Measurements from ENCODE around the gene GPD1L.

Gene GPD1L

GRCh38 chr3:32143849-32144757 lies 37.7 kb downstream of the GPD1L start:
- TF ChIP-seq CTCF (IDR thresholded peaks at IDR 0.05; ENCODE audit: insufficient read depth, low read length, poor library complexity, severe bottlenecking) (peak; percentile 52), EZH2phosphoT487 (conservative IDR thresholded peaks at IDR 0.05; ENCODE audit: low read length) (no peak)
- Histone ChIP-seq H3K4me2 (ENCODE audit: low read depth, low read length, poor library complexity, severe bottlenecking) (no peak overlapping the region), H3K79me2 (ENCODE audit: insufficient read depth, low read length) (no peaks in the 10 kb centered on the region), H3K9me2 (replicated peaks; ENCODE audit: insufficient read depth, low read length) (no peaks in the 10 kb centered on the region), H3K27ac (ENCODE audit: low read depth, low read length) (no peak overlapping the region), H3K9ac (ENCODE audit: low read length) (no peak overlapping the region), H3K9me3 (ENCODE audit: insufficient read depth, low read length) (no peaks in the 10 kb centered on the region), H3K27me3 (ENCODE audit: low read length) (no peaks in the 10 kb centered on the region), H3K4me3 (ENCODE audit: insufficient read depth, low read length, poor library complexity, severe bottlenecking) (no peak overlapping the region), H3F3A (ENCODE audit: insufficient read depth) (no peaks in the 10 kb centered on the region; the same call in 1 of the 2 replicates), H2AFZ (ENCODE audit: low read depth, low read length, severe bottlenecking) (no peak overlapping the region), H4K20me1 (ENCODE audit: low read depth, low read length) (no peaks in the 10 kb centered on the region), H3K36me3 (ENCODE audit: low read length) (no peaks in the 10 kb centered on the region; the same call in 1 of the 2 replicates)

GRCh38 chr3:32146746-32147211 lies 40.4 kb downstream of the GPD1L start:
- Histone ChIP-seq H3K4me2 (ENCODE audit: low read depth, low read length, poor library complexity, severe bottlenecking) (no peak overlapping the region), H3K9ac (ENCODE audit: low read length) (no peak overlapping the region), H3K36me3 (ENCODE audit: low read length) (no peaks in the 10 kb centered on the region), H3K79me2 (ENCODE audit: insufficient read depth, low read length) (no peaks in the 10 kb centered on the region), H2AFZ (ENCODE audit: low read depth, low read length, severe bottlenecking) (no peak overlapping the region), H3K9me2 (replicated peaks; ENCODE audit: insufficient read depth, low read length) (no peaks in the 10 kb centered on the region), H3K4me3 (ENCODE audit: insufficient read depth, low read length, poor library complexity, severe bottlenecking) (no peak overlapping the region), H3K27me3 (ENCODE audit: low read length) (no peaks in the 10 kb centered on the region), H4K20me1 (ENCODE audit: low read depth, low read length) (no peaks in the 10 kb centered on the region), H3K27ac (ENCODE audit: low read depth, low read length) (no peak overlapping the region), H3F3A (ENCODE audit: insufficient read depth) (no peaks in the 10 kb centered on the region), H3K9me3 (ENCODE audit: insufficient read depth, low read length) (no peaks in the 10 kb centered on the region)
- TF ChIP-seq EZH2phosphoT487 (conservative IDR thresholded peaks at IDR 0.05; ENCODE audit: low read length) (no peak), CTCF (IDR thresholded peaks at IDR 0.05; ENCODE audit: insufficient read depth, low read length, poor library complexity, severe bottlenecking) (no peak)

DNA sequence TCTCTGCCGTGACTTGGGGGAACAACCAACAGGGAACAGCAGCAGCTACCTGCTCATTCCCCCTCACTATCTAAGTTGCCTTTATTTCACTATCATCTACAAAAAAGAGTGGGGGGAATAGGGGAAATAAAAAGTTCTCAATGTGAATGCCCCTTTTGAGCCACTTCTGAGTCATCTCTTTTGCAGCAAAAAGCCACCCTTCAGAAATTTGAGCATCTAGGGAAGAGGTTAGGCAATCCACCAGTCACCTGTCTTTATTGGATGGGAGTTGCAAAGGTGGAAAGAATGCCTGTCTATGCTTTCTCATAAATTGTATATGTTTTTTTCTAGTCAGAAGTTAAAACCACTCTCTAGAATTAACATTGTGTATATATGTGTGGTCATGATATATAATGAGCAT lies 41.1 kb downstream of the GPD1L start:
- H3K9me3 ChIP-seq (ENCODE audit: insufficient read depth, low read length): no peaks in the 10 kb centered on the region
- H3K9me2 ChIP-seq (replicated peaks; ENCODE audit: insufficient read depth, low read length): no peaks in the 10 kb centered on the region
- no peaks in the 10 kb centered on the region for H4K20me1 ChIP-seq (ENCODE audit: low read depth, low read length)
- no peaks in the 10 kb centered on the region for H3K27me3 ChIP-seq (ENCODE audit: low read length)
- H3K79me2 ChIP-seq (ENCODE audit: insufficient read depth, low read length): no peaks in the 10 kb centered on the region
- no peak overlapping the region for H3K27ac ChIP-seq (ENCODE audit: low read depth, low read length)
- no peak overlapping the region for H3K4me3 ChIP-seq (ENCODE audit: insufficient read depth, low read length, poor library complexity, severe bottlenecking)
- H3K4me2 ChIP-seq (ENCODE audit: low read depth, low read length, poor library complexity, severe bottlenecking): no peak overlapping the region
- no peaks in the 10 kb centered on the region for H3K36me3 ChIP-seq (ENCODE audit: low read length)
- H3F3A ChIP-seq (ENCODE audit: insufficient read depth): no peaks in the 10 kb centered on the region
- TF ChIP-seq CTCF (IDR thresholded peaks at IDR 0.05; ENCODE audit: insufficient read depth, low read length, poor library complexity, severe bottlenecking) (no peak), EZH2phosphoT487 (conservative IDR thresholded peaks at IDR 0.05; ENCODE audit: low read length) (no peak)
- no peak overlapping the region for H3K9ac ChIP-seq (ENCODE audit: low read length)
- no peak overlapping the region for H2AFZ ChIP-seq (ENCODE audit: low read depth, low read length, severe bottlenecking)
